GM19467 (cell line): ENCODE measurements around the gene LIM2.
"Not testable (repeated sequence)": the region's sequence is repeated elsewhere in the genome, so short reads cannot be mapped to it uniquely, and the experiment has no call there.

Experiments used
- ATAC-seq: cut with Tn5 transposase; IDR thresholded peaks from one replicate; pipeline ENCODE4 v1.9.1; 2021; ENCODE audit warnings: mild to moderate bottlenecking, moderate library complexity; ENCODE audit not compliant: unreplicated experiment

LIM2 gene

GRCh38 chr19:51387924-51388389 is at the start of gene LIM2:
Gene LIM2, minus strand, starts transcription at chr19:51387974. Its CDS starts 531 bp downstream, at chr19:51387443.
- no peak for ATAC-seq

DNA sequence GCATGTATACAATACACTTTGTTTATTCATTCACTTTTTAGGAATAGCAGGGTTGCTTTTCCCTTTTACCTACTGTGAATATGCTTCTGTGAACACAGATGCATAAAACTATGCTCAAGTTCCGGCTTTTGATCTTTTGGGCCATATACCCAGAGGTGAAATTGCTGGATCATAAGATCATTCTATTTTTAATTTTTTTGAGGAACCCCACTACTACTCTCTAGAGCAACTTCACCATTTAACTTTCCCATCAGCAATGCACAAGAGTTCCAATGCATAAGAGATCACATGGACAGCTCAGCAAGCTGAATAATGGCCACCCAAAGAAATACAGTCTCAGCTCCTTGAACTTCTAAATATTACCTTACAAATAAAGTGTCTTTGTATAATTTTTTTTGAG is 46.7 kb upstream of the LIM2 start:
- no peak for ATAC-seq

- no peak for ATAC-seq
These were observed 45.3 kb upstream of the LIM2 start for GRCh38 chr19:51433043-51433442.

DNA sequence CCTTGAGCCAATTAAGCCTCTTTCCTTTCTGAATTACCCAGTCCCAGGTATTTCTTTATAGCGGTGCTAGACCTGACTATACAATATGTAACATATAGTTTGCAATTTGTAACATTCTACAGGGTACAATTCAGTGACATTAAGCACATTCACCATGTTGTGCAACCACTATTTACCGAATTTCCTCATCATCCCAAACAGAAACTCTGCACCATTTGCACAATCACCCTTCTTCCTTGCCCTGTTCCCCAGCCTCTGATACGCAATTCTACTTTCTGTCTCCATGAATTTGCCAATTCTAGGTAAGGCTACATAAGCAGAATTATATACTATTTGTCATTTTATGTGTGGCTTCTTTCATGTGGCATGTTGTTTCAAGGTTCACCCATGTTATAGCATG is 43.4 kb upstream of the LIM2 start:
- no peak for ATAC-seq

- no peak for ATAC-seq
These were observed 42.4 kb upstream of the LIM2 start for GRCh38 chr19:51430221-51430620.

DNA sequence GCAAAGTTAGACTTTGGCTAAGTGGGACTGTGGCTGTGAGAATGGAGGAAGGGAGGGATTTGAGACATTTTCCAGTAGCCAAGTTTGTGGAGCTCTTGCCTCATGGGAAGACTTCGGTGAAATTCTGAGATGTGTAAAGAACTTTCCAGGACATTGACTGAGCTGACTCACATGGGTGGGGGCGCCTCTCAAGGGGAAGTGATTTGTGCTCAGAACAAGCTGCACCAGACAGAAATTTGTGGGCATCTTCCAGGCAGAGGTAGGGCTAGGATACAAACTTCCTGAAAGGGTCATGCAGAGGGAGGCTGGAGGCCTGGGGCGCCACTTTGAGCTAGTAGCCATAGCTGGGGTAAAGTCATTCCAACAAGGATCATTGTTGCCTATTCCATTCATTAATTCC is 39.4 kb upstream of the LIM2 start:
- ATAC-seq: no peak

DNA sequence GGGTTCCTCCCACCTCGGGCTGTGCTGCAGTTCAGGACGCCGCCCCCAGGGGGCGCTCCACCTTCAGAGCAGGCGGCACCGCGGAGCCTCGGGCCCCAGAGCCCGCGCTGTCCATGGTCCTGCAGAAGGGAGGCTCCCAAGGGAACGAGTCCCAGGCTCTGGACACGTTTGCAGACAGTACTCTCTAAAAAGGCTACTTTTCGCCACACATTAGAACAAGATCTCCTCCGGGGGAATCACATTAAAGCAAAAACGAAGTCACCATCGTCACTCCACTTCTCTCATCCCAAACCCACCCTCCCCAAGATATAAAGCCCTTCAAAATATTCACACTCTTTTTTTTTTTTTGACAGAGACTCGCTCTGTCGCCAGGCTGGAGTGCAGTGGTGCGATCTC is 34.3 kb upstream of the LIM2 start:
- ATAC-seq: no peak

DNA sequence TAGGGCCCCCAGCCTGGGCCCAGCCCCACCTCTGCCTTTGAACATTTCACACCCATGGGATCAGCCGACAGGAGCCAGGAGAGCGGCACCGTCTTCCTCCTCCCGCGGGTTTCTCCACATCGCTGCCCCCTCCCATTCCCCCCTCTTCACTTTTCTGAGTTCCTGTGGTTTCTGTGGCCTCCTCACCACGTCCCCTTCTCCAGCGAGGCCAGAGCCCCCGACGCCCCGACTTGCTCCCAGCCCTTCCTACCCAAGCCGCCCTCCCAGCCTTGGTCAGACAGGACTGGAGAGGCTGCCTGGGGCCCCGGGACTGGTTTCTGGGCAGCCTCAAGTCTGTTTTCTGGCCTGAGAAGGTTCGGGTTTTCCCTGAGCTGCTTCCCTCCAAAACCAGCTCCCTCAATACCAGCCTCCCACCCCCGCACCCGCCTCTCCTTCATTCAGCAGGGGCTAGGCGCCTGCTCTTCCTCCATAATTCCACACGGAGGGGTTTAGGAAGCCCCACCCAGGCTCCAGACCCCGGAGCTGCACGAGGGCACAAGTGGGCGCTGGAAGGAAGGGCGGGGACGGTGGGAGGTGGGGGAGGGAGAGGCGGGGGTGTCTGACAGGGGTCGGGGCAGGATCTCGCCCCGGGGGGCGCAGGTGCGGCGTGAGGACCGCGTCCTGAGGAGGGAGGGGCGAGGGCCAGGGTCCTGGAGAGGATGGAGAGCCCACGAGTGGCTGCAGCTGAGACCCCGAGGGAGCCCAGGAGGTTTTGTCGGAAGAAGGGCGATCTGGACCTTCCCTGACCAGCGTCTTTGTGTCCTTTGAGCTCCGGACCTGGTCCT is 33.7 kb upstream of the LIM2 start:
- no peak for ATAC-seq

DNA sequence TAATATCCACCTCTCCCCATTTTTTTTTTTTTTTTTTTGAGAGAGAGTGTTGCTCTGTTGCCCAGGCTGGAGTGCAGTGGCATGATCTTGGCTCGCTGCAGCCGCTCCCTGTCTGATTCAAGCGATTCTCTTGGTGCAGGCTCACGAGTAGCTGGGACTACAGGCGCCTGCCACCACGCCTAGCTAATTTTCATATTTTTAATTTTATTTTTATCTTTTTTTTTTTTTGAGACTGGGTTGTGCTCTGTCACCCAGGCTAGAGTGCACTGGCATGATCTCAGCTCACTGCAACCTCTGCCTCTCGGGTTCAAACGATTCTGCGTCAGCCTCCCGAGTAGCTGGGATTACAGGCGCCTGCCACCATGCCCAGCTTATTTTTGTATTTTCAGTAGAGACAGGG is 32.7 kb upstream of the LIM2 start:
- ATAC-seq: not testable (repeated sequence)

DNA sequence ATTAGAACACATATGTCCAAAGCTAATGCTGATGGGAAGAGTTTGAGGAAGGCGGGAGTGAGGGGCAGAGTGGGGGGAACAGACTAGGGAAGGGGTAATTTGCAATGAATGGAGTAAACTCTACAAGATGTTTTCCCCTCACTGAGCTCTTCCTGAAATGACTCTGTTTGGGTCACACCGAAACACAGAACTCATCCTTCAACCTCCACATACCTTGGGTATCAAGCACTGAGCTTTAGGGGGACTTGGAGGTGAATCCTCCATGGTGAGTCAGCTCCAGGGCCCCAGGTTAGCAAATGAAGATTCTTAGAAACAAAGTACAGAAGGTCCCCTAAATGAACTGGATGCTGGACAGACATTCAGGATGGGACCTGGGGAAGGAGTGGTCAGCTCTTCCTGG is 30.9 kb upstream of the LIM2 start:
- ATAC-seq: no peak

GRCh38 chr19:51417810-51418157 is 30.0 kb upstream of the LIM2 start:
- ATAC-seq: no peak

GRCh38 chr19:51417107-51417809 is 29.5 kb upstream of the LIM2 start, which contains the start of gene SIGLEC10:
Gene SIGLEC10, minus strand, starts transcription at chr19:51417642. Its CDS starts 61 bp downstream, at chr19:51417581.
- no peak for ATAC-seq

DNA sequence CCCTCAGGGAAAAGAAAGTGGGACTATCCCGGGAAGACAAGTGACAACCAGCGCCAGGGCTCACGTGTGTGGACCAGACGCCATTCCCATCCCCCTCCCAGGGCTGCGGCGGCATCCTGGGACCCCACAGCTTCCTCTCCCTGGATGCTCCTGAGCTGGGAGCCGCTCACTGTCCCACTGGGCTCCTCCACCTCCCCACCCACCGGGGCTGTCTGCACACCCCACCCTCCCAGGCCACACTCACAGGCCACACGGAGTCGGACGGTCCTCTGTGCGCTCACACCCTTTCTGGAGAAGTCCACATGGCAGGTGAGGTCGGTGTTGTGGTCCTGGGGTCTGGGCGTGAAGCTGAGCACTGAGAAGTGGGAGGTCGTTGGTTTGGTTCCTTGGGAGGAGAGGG is 28.6 kb upstream of the LIM2 start:
- not testable (repeated sequence) for ATAC-seq

DNA sequence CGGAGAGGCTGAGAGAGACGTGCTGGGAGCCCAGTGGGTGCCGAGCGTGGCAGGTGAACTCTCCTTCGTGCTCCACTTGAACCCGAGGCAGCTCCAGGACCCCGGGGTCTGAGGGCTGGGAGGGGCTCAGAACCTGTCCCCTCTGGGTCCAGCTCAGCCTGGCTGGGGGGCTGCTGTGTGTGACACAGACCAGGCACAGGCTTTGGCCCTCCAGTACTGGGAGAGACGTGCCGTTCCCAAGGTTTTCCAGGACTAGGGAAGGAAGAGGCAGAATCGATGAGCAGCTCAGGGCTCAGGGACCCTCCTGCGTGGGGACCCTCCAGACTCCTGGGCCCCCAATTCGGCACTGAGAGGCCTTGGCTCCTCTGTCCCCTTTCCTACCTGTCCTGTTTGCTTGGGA is 27.4 kb upstream of the LIM2 start:
- no peak for ATAC-seq

DNA sequence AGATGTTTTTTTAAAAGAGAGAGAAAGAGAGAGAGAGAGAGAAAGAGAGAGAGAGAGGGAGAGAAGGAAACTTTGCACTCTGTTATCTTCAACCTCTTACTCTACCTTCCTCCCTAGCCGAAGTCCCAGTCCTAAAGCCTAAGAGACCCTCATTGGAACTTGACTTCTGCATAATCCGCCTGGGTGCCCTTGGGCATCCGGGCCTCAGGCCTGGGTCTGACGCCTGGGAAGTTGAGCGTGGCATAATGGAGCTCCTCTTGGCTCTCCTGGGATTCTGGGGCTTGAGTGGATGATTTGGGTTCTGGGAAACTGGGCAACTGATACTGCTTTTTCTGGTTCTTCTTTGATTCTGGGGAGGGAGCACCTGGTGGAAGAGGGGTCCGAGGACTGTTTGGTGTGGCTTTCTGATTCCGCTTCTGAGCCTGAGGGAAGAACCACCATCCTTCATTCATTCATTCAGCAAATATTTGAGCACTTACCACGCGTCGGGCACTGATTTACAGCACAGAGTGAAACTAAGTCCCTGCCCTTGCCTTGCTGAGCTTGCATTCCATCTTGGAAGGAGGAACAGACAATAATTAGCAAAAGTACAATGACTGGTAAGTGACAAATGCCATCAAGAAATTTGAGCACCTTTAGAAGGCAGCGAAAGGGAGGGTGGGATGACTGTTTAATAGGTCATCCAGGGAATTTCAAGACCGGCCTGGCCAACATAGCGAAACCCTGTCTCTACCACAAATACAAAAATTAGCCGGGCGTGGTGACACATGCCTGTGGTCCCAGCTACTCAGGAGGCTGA is 23.4 kb upstream of the LIM2 start:
- ATAC-seq: no peak

GRCh38 chr19:51407511-51408131 is 19.8 kb upstream of the LIM2 start:
- no peak for ATAC-seq

- no peak for ATAC-seq
These were observed 14.3 kb upstream of the LIM2 start for GRCh38 chr19:51402117-51402516.

- not testable (repeated sequence) for ATAC-seq
These were observed 12.2 kb upstream of the LIM2 start for GRCh38 chr19:51399936-51400335.

DNA sequence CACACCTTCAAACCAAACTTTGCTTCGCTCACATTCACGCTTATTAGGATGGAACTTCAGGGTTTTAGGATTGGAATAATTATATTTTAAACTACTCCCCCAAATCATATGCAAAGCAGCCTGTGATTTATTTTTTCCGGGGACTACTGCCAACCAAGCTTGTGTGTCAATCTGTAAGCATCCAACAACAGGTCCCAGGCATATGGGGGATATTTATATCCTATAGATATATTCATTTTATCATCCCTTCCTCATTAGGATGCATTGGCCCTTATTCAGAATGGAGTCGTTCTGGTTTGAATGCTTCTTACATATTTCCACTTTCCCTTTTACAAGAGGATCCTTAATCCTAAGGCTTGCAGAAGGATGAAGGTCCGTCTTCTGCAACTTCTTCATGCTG is 11.5 kb upstream of the LIM2 start:
- ATAC-seq: no peak

DNA sequence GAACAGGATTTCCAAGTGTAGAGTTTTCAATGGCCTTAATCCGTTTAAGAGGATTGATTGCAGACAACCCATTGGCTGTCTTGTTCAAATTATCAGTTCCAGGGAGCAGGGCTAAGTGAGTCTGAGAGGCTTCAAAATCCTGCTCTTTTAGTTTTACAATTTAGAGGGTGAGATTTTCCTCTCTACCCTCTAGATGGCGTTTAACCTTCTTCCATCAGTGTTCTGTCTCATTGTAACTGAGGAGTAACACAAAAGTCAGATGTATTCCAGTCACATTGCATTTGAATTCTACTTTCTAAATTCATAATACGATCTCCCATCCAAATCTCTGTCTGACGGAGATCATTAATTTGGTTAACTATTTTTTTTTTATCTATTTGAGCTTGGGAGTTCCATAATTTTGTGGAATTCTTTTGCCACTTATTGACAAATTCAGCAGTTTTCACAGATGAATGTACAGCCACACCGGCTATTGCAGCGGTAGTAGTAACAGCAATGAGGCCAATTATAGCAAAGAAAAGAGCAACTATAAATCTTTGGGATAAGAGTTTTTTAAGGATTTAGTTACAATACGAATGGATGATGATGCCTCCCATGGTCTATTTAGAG is 10.4 kb upstream of the LIM2 start:
- no peak for ATAC-seq

DNA sequence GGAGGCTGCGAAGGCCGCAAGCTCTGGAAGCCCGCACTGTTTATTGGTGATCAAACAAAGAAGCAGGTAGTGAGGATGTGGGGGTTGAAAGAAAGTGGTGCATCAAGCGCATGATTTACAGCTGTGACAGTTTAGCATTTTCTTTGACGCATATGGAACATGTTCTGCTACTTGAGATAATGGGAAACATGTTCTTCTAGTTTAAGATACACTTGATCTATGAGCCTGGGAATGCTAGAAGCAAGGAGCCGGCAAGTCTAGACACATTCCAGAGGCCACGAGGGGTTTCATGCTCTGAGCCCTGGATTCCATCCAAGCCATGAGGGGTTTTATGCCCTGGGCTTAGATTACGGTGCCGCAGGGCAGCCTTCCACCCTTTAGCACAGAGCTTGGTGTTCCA is 9.7 kb upstream of the LIM2 start:
- not testable (repeated sequence) for ATAC-seq
